OCI-LY1 (cell line): ENCODE measurements around the gene ZFP64.

ENCODE experiments used
- CTCF ChIP-seq: fragments of 200-600 bp; sonication (generic), shearing (Covaris generic); IDR thresholded peaks from 2 replicates; pipeline ENCODE4 v1.5.1; 2017; ENCODE audit warnings: mild to moderate bottlenecking, antibody characterized with exemption, low read length, moderate library complexity, mixed read lengths
- EZH2 ChIP-seq: fragments of 200-600 bp; sonication (generic), shearing (Covaris generic); IDR thresholded peaks from 2 replicates; pipeline ENCODE4 v1.8.0; 2017; ENCODE audit warnings: borderline replicate concordance, mixed run types, mild to moderate bottlenecking, antibody characterized with exemption, low read length, moderate library complexity, mixed read lengths

GRCh38 chr20:52207020-52207810 lies 15.6 kb upstream of the ZFP64 start:
- no peak for TF ChIP-seq CTCF
- no peak for TF ChIP-seq EZH2
